GM19035 (cell line): ENCODE data around the gene KREMEN1.

ENCODE experiments used
- ATAC-seq: cut with Tn5 transposase; IDR thresholded peaks from one replicate; pipeline ENCODE4 v1.9.1; 2021; ENCODE audit not compliant: unreplicated experiment

Gene KREMEN1

GRCh38 chr22:29048822-29049654 is 23.8 kb upstream of the KREMEN1 start:
- no peak for ATAC-seq

GRCh38 chr22:29049655-29050263 is 23.1 kb upstream of the KREMEN1 start:
- no peak for ATAC-seq

- no peak for ATAC-seq
Measured at GRCh38 chr22:29050457-29050856, 22.4 kb upstream of the KREMEN1 start.

- ATAC-seq = no peak
Measured at GRCh38 chr22:29053048-29053702, 19.7 kb upstream of the KREMEN1 start.

GRCh38 chr22:29054251-29054767 is 18.5 kb upstream of the KREMEN1 start:
- no peak for ATAC-seq

- ATAC-seq = no peak
Measured at GRCh38 chr22:29055192-29055830, 17.5 kb upstream of the KREMEN1 start.

GRCh38 chr22:29056472-29056871 is 16.4 kb upstream of the KREMEN1 start:
- no peak for ATAC-seq

GRCh38 chr22:29060251-29060869 is 12.5 kb upstream of the KREMEN1 start:
- ATAC-seq = no peak

GRCh38 chr22:29060931-29061330 is 11.9 kb upstream of the KREMEN1 start:
- no peak for ATAC-seq

- ATAC-seq = no peak
Measured at GRCh38 chr22:29061773-29062172, 11.1 kb upstream of the KREMEN1 start, which contains the start of gene C22orf31. Gene C22orf31, minus strand, starts transcription at chr22:29061831. Its CDS starts 39 bp downstream, at chr22:29061792.

GRCh38 chr22:29062286-29062821 is 10.5 kb upstream of the KREMEN1 start:
- ATAC-seq = no peak

- no peak for ATAC-seq
Measured at GRCh38 chr22:29065468-29066190, 7.2 kb upstream of the KREMEN1 start.

GRCh38 chr22:29069463-29069862 is 3.4 kb upstream of the KREMEN1 start:
- ATAC-seq = no peak

GRCh38 chr22:29070490-29070889 is 2.3 kb upstream of the KREMEN1 start:
- ATAC-seq = no peak

GRCh38 chr22:29071261-29072045 is 1.4 kb upstream of the KREMEN1 start:
- no peak for ATAC-seq

GRCh38 chr22:29072193-29072978 is 449 bp upstream of the KREMEN1 start:
- peak; percentile 87 for ATAC-seq

GRCh38 chr22:29073618-29074275 is 912 bp downstream of the KREMEN1 start:
- no peak for ATAC-seq
